Right cardiac atrium (tissue), 5 donors: ENCODE measurements around the gene DCUN1D1. TPM values are rescaled to one million over a fixed set of nuclear protein-coding genes. Genes with fewer than 3 reads are reported as not detected.

Experiments
- ATAC-seq, 2 donors: fragments of 200-7000 bp; cut with Tn5 transposase; one replicate each; pipeline versions ENCODE4 v1.8.0 to v1.9.1; 2020; ENCODE audit warnings: moderate library complexity in 2 of 2, mild to moderate bottlenecking in 1 of 2
- DNase-seq, 3 donors: peaks; one replicate each; pipeline ENCODE4 v3.0.0-alpha.2; 2020
- H3K27ac ChIP-seq: one replicate; pipeline ENCODE4 v1.5.1; 2013; ENCODE audit warnings: mild to moderate bottlenecking, low read length, control low read depth, moderate library complexity
- H3K27me3 ChIP-seq: one replicate; pipeline ENCODE4 v1.6.1; 2013; ENCODE audit not compliant: control insufficient read depth, insufficient read depth
- H3K4me1 ChIP-seq: one replicate; pipeline ENCODE4 v1.6.1; 2013; ENCODE audit warnings: low read length; ENCODE audit not compliant: control insufficient read depth, insufficient read depth
- H3K4me3 ChIP-seq: one replicate; pipeline ENCODE4 v1.5.1; 2013; ENCODE audit warnings: low read length, control low read depth
- H3K9me3 ChIP-seq: one replicate; pipeline ENCODE4 v1.6.1; 2013; ENCODE audit warnings: low read length; ENCODE audit not compliant: control insufficient read depth
- WGBS: extraction: QIAGEN DNeasy Blood & Tissue Kit; methylation state at CpG from one replicate; pipeline ENCODE4 v1.1.7; 2013; 5-methylcytosine and 5-hydroxymethylcytosine counted together
- intact Hi-C, 4 donors: fragments of 100-400 bp; cut with DNase I; formaldehyde crosslinking; loops; one replicate each; pipeline versions ENCODE4 v1.11.0 to v1.14.0; 2022 to 2023
- polyA plus RNA-seq: library from polyadenylated mRNA; stranded (reverse); fragments of 200-250 nt; gene quantifications from one replicate; pipeline ENCODE4 v1.2.3, GENCODE V29; 2013
- total RNA-seq, 4 donors: library from RNA; stranded (reverse); fragmentation: NEBNext Ultra II Directional; extraction: Animal tissue kit (Norgen Biotek cat#: 25700); gene quantifications; one replicate each; pipeline ENCODE4 v1.2.1, GENCODE V29; 2021
- donor health status: healthy with polysubstance abuse.
- donor health status: DM: no; HTN: yes; CAD: no.
- donor health status: DM: no; HTN: no; CAD: no.
- donor health status: DM: no; HTN: yes; CAD: no; lungs with severe emphysema.
- donor health status: DM: yes; HTN: yes; CAD: no.

The DCUN1D1 gene
- total and polyA plus RNA-seq, 5 donors, result 9.0 to 46.4 (median 43.9) TPM

GRCh38 chr3:182957676-182958266, 22.6 kb downstream of the DCUN1D1 start:
- intact Hi-C loops, result no loop called here
- ATAC-seq, result no peak
- H3K27ac ChIP-seq, result no peak overlapping the region
- H3K4me1 ChIP-seq, result peaks cover 3% of the 10 kb centered on the region
- no peaks in the 10 kb centered on the region for H3K9me3 ChIP-seq
- no peak overlapping the region for H3K4me3 ChIP-seq
- DNase-seq, result no peak
- H3K27me3 ChIP-seq, result no peaks in the 10 kb centered on the region
- WGBS, result 93% methylated on average over 4 of the region's 4 CpGs

GRCh38 chr3:182957226-182957625, 23.1 kb downstream of the DCUN1D1 start:
- WGBS, result 91% methylated on average over 5 of the region's 5 CpGs

GRCh38 chr3:182954553-182955235, 25.6 kb downstream of the DCUN1D1 start:
- no peaks in the 10 kb centered on the region for H3K27me3 ChIP-seq
- 83% methylated on average over 9 of the region's 9 CpGs for WGBS
- intact Hi-C loops, result no loop called here
- no peaks in the 10 kb centered on the region for H3K9me3 ChIP-seq
- no peak overlapping the region for H3K27ac ChIP-seq
- no peak for ATAC-seq
- H3K4me3 ChIP-seq, result no peak overlapping the region
- no peaks in the 10 kb centered on the region for H3K4me1 ChIP-seq
- no peak for DNase-seq

More at GRCh38 chr3:182957226-182957625, 23.1 kb downstream of the DCUN1D1 start:
- H3K27ac ChIP-seq, result no peak overlapping the region
- intact Hi-C loops, result no loop called here
- no peak overlapping the region for H3K4me3 ChIP-seq
- H3K4me1 ChIP-seq, result peaks cover under 1% of the 10 kb centered on the region
- ATAC-seq (no peak), DNase-seq (no peak)
- H3K9me3 ChIP-seq, result no peaks in the 10 kb centered on the region
- H3K27me3 ChIP-seq, result no peaks in the 10 kb centered on the region

- intact Hi-C loops, result no loop called here
- no peak for ATAC-seq
- WGBS, result 97% methylated on average over 1 of the region's 1 CpG
These were observed 30.6 kb downstream of the DCUN1D1 start for GRCh38 chr3:182949688-182950087.

GRCh38 chr3:182948305-182948704, 32.0 kb downstream of the DCUN1D1 start:
- 79% methylated on average over 5 of the region's 5 CpGs for WGBS
- ATAC-seq, result no peak
- intact Hi-C loops, result no loop called here
- Histone ChIP-seq H3K27me3 (no peaks in the 10 kb centered on the region), H3K4me1 (no peaks in the 10 kb centered on the region), H3K27ac (no peak overlapping the region), H3K9me3 (no peaks in the 10 kb centered on the region), H3K4me3 (no peak overlapping the region)
- DNase-seq, result no peak

More at GRCh38 chr3:182949688-182950087, 30.6 kb downstream of the DCUN1D1 start:
- Histone ChIP-seq H3K27ac (no peak overlapping the region), H3K9me3 (no peaks in the 10 kb centered on the region), H3K27me3 (no peaks in the 10 kb centered on the region), H3K4me1 (no peaks in the 10 kb centered on the region), H3K4me3 (no peak overlapping the region)
- DNase-seq, result no peak

- DNase-seq, result no peak
- Histone ChIP-seq H3K27me3 (no peaks in the 10 kb centered on the region), H3K9me3 (no peaks in the 10 kb centered on the region), H3K27ac (no peak overlapping the region), H3K4me3 (no peak overlapping the region), H3K4me1 (no peaks in the 10 kb centered on the region)
- ATAC-seq, result no peak
- intact Hi-C loops, result no loop called here
These were observed 32.5 kb downstream of the DCUN1D1 start for GRCh38 chr3:182947888-182948287.

- no peak for DNase-seq
- WGBS, result 97% methylated on average over 3 of the region's 3 CpGs
- H3K4me1 ChIP-seq, result no peaks in the 10 kb centered on the region
These were observed 38.6 kb downstream of the DCUN1D1 start for GRCh38 chr3:182941719-182942118.

GRCh38 chr3:182940266-182940808, 40.0 kb downstream of the DCUN1D1 start:
- no peak for ATAC-seq
- H3K27ac ChIP-seq, result no peak overlapping the region
- no peaks in the 10 kb centered on the region for H3K9me3 ChIP-seq
- no peak overlapping the region for H3K4me3 ChIP-seq
- no peak for DNase-seq
- intact Hi-C loops, result no loop called here
- WGBS, result 85% methylated on average over 4 of the region's 4 CpGs
- peaks cover 2% of the 10 kb centered on the region for H3K4me1 ChIP-seq
- no peaks in the 10 kb centered on the region for H3K27me3 ChIP-seq

More at GRCh38 chr3:182941719-182942118, 38.6 kb downstream of the DCUN1D1 start:
- Histone ChIP-seq H3K9me3 (no peaks in the 10 kb centered on the region), H3K27ac (no peak overlapping the region), H3K27me3 (no peaks in the 10 kb centered on the region), H3K4me3 (no peak overlapping the region)
- no peak for ATAC-seq
- intact Hi-C loops, result no loop called here

GRCh38 chr3:182937293-182938051, 42.9 kb downstream of the DCUN1D1 start:
- H3K27me3 ChIP-seq, result no peaks in the 10 kb centered on the region
- 44% methylated on average over 3 of the region's 3 CpGs for WGBS
- intact Hi-C loops, result no loop called here
- no peak for DNase-seq
- no peak overlapping the region for H3K27ac ChIP-seq
- peaks cover 2% of the 10 kb centered on the region for H3K4me1 ChIP-seq
- peak in 1 of 2 donors; percentile 41 for ATAC-seq
- no peak overlapping the region for H3K4me3 ChIP-seq
- H3K9me3 ChIP-seq, result no peaks in the 10 kb centered on the region

GRCh38 chr3:182936918-182937285, 43.4 kb downstream of the DCUN1D1 start:
- intact Hi-C loops, result no loop called here
- WGBS, result 71% methylated on average over 1 of the region's 1 CpG
- no peaks in the 10 kb centered on the region for H3K27me3 ChIP-seq

More at GRCh38 chr3:182936918-182937285, 43.4 kb downstream of the DCUN1D1 start:
- no peak for ATAC-seq
- H3K9me3 ChIP-seq, result no peaks in the 10 kb centered on the region
- no peak overlapping the region for H3K27ac ChIP-seq
- DNase-seq, result no peak
- H3K4me1 ChIP-seq, result peaks cover 2% of the 10 kb centered on the region
- H3K4me3 ChIP-seq, result no peak overlapping the region
